ENCODE data around the gene SLC4A11. TPM values are rescaled to one million over a fixed set of nuclear protein-coding genes. Genes with fewer than 3 reads are reported as not detected.

SLC4A11 gene
- total and polyA plus RNA-seq, 10 of the 15 experiments (the other 5 are each of a cell fraction or from before 2014, with no cell fraction given) = 0.07 to 2.3 (median 1.1) TPM

- H3K36me3 ChIP-seq (ENCODE audit: control insufficient read depth in 2 of 2, insufficient read depth in 2 of 2, low read length in 1 of 2) = no peaks in the 10 kb centered on the region
- no peak overlapping the region for H3K4me2 ChIP-seq (ENCODE audit: control insufficient read depth, insufficient read depth)
- H3K9ac ChIP-seq (ENCODE audit: control insufficient read depth, insufficient read depth, low read length) = no peak overlapping the region
- no peaks in the 10 kb centered on the region for H4K20me1 ChIP-seq (ENCODE audit: control insufficient read depth, insufficient read depth)
- ChIA-PET RAD21 (ENCODE audit: unreplicated experiment) (no interaction called here), CTCF (interaction anchor here (0.6 kb wide), 1 partner anchor 337 kb away, joined by 3 read pairs; no protein-coding TSS in a partner anchor), POLR2A (no interaction called here), SMC1A (ENCODE audit: uncharacterized antibody, unreplicated experiment) (no interaction called here)
- H3K27me3 ChIP-seq (replicated peaks in 1 of 2; ENCODE audit: control insufficient read depth in 2 of 2, insufficient read depth in 2 of 2, low read length in 1 of 2) = no peaks in the 10 kb centered on the region
- H3K9me3 ChIP-seq (replicated peaks; ENCODE audit: control insufficient read depth, insufficient read depth, low read length) = no peaks in the 10 kb centered on the region
- FAIRE-seq (no peak), DNase-seq (ENCODE audit: low read depth, low spot score) (no peak), ATAC-seq (no peak)
- in situ Hi-C loops (cut with MboI) (no loop called here), intact Hi-C loops (cut with micrococcal nuclease; ENCODE audit: unreplicated experiment) (no loop called here)
- TF ChIP-seq, protein P1, sequence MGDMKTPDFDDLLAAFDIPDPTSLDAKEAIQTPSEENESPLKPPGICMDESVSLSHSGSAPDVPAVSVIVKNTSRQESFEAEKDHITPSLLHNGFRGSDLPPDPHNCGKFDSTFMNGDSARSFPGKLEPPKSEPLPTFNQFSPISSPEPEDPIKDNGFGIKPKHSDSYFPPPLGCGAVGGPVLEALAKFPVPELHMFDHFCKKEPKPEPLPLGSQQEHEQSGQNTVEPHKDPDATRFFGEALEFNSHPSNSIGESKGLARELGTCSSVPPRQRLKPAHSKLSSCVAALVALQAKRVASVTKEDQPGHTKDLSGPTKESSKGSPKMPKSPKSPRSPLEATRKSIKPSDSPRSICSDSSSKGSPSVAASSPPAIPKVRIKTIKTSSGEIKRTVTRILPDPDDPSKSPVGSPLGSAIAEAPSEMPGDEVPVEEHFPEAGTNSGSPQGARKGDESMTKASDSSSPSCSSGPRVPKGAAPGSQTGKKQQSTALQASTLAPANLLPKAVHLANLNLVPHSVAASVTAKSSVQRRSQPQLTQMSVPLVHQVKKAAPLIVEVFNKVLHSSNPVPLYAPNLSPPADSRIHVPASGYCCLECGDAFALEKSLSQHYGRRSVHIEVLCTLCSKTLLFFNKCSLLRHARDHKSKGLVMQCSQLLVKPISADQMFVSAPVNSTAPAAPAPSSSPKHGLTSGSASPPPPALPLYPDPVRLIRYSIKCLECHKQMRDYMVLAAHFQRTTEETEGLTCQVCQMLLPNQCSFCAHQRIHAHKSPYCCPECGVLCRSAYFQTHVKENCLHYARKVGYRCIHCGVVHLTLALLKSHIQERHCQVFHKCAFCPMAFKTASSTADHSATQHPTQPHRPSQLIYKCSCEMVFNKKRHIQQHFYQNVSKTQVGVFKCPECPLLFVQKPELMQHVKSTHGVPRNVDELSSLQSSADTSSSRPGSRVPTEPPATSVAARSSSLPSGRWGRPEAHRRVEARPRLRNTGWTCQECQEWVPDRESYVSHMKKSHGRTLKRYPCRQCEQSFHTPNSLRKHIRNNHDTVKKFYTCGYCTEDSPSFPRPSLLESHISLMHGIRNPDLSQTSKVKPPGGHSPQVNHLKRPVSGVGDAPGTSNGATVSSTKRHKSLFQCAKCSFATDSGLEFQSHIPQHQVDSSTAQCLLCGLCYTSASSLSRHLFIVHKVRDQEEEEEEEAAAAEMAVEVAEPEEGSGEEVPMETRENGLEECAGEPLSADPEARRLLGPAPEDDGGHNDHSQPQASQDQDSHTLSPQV (IDR thresholded peaks at IDR 0.05) = no peak
- TF ChIP-seq CHD4 (IDR thresholded peaks at IDR 0.05) (no peak), RBBP5 (conservative IDR thresholded peaks at IDR 0.05) (no peak), ATF2 (IDR thresholded peaks at IDR 0.05; ENCODE audit: low read length) (no peak), RAD51 (IDR thresholded peaks at IDR 0.05) (no peak), KLF5 (IDR thresholded peaks at IDR 0.05; ENCODE audit: partially characterized antibody) (no peak), EGR1 (IDR thresholded peaks at IDR 0.05; ENCODE audit: borderline replicate concordance in 1 of 2, low read depth in 2 of 2, low read length in 2 of 2) (no peak), PKNOX1 (IDR thresholded peaks at IDR 0.05) (no peak)
- no TSS peak for BruUV-seq (replicated peaks)
- no peaks in the 10 kb centered on the region for H3K79me2 ChIP-seq (ENCODE audit: control insufficient read depth, insufficient read depth, low read length)
- H3K4me3 ChIP-seq = no peak overlapping the region
- H2AFZ ChIP-seq (ENCODE audit: control insufficient read depth, low read depth, low read length) = no peak overlapping the region
- WGBS (ENCODE audit: insufficient coverage, insufficient replicate concordance, low lambda C conversion rate, missing lambda C conversion rate) = 42% methylated on average over 1 of the region's 1 CpG
- no peak overlapping the region for H3K27ac ChIP-seq (ENCODE audit: control insufficient read depth, insufficient read depth)
- no peaks in the 10 kb centered on the region for H3K4me1 ChIP-seq (ENCODE audit: control insufficient read depth, insufficient read depth, low read length)
These were observed 40.8 kb upstream of the SLC4A11 start for GRCh38 chr20:3279761-3280160.

Data from GM12878 (cell line).